NCI-H1930 (cell line): ENCODE results near the gene MORC2.
A peak's percentile ranks its signal among the peaks of the same experiment; 100 is the strongest.

ENCODE experiments used
- DNase-seq, 2 experiments: peaks; one replicate each; lab custom pipeline; 2025; lab: John Stamatoyannopoulos, UW

Gene MORC2

GRCh38 chr22:30949934-30950660 is 18.5 kb downstream of the MORC2 start:
- no peak for DNase-seq

- no peak for DNase-seq
These were observed 19.6 kb downstream of the MORC2 start for GRCh38 chr22:30948930-30949342.

GRCh38 chr22:30947816-30948454 is 20.6 kb downstream of the MORC2 start:
- no peak for DNase-seq

GRCh38 chr22:30947173-30947815 is 21.3 kb downstream of the MORC2 start:
- DNase-seq = peak; percentile 9 to 26

- no peak for DNase-seq
These were observed 22.2 kb downstream of the MORC2 start for GRCh38 chr22:30946354-30946753.

GRCh38 chr22:30945653-30946052 is 22.9 kb downstream of the MORC2 start:
- DNase-seq = no peak

GRCh38 chr22:30944986-30945385 is 23.6 kb downstream of the MORC2 start:
- no peak for DNase-seq

GRCh38 chr22:30943368-30943767 is 25.2 kb downstream of the MORC2 start:
- DNase-seq = no peak

- no peak for DNase-seq
These were observed 27.2 kb downstream of the MORC2 start for GRCh38 chr22:30941363-30941740.

GRCh38 chr22:30940685-30941362 is 27.8 kb downstream of the MORC2 start:
- DNase-seq = no peak

- no peak for DNase-seq
These were observed 34.5 kb downstream of the MORC2 start for GRCh38 chr22:30934053-30934452.

- DNase-seq = no peak
These were observed 35.1 kb downstream of the MORC2 start for GRCh38 chr22:30933457-30933856.

GRCh38 chr22:30932661-30933060 is 35.9 kb downstream of the MORC2 start:
- no peak for DNase-seq

- no peak for DNase-seq
These were observed 36.9 kb downstream of the MORC2 start for GRCh38 chr22:30931541-30932300.

- DNase-seq = no peak
These were observed 38.3 kb downstream of the MORC2 start for GRCh38 chr22:30930228-30930627.

GRCh38 chr22:30928401-30928800 is 40.2 kb downstream of the MORC2 start:
- DNase-seq = no peak

- DNase-seq = no peak
These were observed 40.8 kb downstream of the MORC2 start for GRCh38 chr22:30927806-30928205.

GRCh38 chr22:30926706-30927105 is 41.9 kb downstream of the MORC2 start:
- DNase-seq = no peak

GRCh38 chr22:30925667-30926066 is 42.9 kb downstream of the MORC2 start:
- no peak for DNase-seq

- DNase-seq = no peak
These were observed 45.2 kb downstream of the MORC2 start for GRCh38 chr22:30923168-30923900.

- DNase-seq = peak; percentile 52 to 79
These were observed 46.4 kb downstream of the MORC2 start for GRCh38 chr22:30922151-30922611.
